ENCODE measurements around the gene HCRTR1.

Gene HCRTR1

DNA sequence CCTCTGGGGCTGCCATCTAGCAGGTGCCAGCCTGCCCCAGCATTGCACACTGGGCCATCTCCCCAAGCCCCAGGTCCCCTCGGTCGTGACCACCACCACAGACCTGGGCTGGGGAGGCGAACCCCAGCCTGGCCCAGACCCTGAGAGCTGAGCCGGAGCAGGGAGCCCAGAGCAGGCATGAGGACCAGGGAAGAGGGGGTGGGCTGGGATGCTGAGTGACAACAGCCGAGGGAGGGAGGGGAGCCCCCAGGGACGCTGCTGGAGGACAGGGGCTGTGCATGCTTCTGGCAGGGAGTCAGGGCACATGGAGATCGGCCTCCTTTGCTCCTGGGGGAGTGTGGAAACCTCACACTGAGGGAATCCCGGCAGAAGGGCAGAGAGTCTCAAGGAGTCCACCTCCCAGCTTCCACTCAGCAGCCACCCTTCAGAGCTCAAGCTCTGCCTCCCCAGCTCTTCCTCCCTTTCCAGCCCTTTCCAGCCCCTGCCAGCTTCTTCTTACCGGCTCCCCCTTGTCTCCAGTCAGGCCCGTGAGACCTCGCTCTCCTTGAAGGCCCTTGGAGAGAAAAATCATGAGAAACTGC is 50.9 kb downstream of the HCRTR1 start:
- no peak for DNase-seq

DNA sequence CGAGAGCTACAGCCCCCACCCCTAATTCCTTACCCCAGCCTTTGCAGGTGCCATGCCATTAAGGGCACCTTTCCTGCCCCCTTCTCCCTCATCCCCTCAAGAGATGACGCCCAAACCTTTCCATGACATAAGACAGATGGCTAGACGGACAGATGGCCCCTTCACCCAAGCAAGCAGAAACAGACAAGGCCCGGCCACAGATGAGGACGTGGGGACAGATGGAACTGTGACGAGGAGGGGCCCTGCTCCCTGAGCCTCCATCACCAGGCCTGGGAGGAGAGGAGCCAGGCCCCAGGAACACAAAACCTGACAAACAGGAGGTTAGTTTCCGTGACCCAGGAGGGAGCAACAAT is 51.9 kb downstream of the HCRTR1 start:
- no peak for DNase-seq

DNA sequence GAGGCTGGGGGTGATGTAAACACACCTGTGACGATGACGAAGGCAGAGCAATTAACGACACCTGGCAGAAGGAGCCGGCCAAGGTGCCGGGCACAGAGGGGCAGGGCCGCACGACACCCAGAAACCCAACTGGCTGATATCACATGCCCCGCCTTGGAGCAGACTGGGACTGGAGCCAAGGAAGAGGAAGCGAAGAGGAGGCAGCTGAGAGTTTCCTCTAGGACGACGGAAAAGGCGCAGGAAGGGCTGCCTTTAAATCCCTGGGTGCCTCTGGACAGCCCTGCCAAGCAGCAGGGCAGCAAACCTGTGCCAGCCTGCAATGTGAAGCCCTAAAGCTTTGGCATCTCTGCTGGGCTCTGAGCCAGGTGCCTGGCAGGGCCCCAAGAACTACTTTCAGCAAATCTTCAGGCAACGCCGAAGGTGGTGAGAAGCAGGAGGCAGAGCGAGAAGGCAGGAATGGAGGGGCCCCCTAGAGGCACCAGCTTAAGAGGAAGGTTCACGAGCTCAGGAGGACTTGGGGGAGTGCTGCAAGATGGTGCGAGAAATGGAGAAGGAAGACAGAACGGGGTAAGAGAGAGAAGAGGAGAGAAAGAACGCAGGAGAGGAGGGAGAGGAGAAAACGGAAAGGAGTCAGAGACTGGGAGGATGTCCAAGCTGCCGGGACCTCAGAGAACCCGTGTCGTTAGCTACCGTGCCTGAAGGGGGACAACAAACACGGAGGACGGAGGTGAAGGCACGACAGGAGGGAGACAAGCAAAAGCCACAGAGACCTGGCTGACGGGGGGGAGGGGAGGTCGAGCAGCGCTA is 52.5 kb downstream of the HCRTR1 start:
- no peak for DNase-seq

DNA sequence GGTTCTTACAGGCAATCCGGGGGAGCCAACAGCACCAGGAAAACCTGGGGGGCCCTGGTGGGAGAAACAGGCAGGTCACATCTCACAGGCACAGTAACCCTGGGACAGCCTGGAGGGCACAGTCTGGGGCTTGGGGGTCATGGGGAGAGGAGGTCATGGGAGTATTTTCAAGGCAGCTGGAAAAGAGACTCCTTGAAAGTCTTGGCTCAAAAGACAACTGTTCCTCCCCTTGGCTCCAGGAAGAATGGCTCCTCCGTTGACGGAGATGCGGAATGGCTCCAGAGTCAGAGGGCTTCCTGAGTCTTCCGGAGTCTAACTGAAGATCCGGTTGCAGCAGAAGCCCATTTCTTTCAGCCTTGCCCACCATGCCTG is 53.1 kb downstream of the HCRTR1 start:
- DNase-seq, result no peak

DNA sequence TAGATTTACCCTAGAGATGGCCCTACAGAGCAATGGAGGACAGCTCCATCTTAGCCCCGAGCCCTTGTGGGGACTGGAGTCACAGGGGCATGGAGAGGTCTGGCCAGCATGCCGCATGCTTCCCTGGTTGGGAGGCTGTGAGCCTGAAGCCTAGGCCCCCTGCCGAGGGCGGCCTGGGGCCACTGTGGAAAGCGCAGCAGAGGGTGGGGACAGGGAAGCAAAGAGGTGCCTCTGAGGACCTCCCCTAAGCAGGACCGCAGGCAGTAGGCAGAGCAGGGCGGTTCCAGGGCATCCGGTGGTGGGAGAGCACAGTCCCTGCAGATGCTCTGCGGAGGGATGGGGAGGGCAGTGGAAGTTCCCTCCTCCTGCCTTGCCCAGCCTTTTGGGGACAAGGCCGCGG is 53.7 kb downstream of the HCRTR1 start:
- no peak for DNase-seq

DNA sequence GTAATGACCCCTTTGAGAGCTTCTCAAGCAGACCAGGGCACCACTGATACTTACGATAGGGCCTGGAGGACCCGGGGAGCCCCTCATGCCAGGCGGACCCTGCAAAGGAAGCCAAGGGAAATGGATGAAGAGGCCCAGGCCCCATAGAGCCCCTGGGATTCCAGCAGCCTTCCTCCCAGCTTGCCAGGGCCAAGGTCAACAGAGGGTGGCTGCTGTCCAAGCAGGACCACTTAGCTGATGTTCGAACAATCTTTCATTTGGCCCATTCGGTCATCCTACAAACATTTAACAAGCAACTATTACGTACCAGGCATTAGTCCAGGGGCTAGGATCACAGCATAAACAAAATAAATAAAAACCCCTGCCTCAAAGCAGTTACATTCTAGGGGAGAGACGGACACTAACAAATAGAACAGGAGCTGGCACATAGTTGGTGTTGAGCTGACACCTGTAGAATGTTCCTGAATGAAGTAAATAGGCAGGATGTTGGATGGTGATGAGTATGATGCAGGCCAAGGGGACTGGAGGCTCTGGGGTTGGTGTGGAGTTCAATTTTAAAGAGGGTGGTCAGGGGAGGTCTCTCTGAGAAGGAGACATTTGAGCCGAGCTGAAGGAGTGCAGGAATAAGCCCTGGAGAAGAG is 54.2 kb downstream of the HCRTR1 start:
- DNase-seq, result no peak

DNA sequence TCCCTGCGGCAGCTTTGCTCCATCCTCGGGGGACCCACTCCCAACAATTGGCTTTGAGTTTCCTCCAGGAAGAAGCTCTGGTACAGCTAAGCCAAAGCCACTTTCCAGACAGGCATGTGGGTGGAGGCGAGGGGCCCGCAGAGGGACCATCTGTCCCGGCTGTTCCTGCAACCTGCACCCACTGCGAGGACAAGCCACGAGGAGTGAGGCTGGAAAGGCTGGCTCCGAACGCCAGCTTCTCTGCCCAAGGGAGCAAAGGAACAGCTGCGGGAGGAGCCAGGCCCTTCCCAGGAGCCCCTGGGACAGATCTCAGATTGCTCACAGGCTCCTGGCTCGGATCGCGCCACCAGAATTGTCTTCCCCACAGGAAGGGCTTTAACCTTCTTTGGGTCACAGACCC is 55.5 kb downstream of the HCRTR1 start:
- no peak for DNase-seq

DNA sequence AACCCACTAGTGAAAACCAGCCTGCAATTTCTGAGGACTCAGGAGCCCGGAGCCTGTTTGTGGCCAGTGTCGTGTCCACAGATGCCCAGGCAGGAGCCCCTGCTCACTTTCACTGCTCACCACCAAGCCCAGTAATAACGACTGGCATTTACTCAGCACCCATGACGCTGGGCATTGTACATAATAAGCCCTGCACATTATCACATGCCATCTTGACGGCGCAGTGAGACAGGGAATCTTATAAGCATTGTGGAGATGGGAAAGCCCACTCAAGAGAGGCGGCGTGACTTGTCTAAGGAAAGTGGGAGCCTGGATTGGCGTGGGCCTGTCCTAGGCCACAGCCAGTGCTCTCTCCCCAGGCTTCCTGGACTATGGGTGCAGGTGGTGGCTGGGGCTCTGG is 55.9 kb downstream of the HCRTR1 start:
- DNase-seq, result no peak

DNA sequence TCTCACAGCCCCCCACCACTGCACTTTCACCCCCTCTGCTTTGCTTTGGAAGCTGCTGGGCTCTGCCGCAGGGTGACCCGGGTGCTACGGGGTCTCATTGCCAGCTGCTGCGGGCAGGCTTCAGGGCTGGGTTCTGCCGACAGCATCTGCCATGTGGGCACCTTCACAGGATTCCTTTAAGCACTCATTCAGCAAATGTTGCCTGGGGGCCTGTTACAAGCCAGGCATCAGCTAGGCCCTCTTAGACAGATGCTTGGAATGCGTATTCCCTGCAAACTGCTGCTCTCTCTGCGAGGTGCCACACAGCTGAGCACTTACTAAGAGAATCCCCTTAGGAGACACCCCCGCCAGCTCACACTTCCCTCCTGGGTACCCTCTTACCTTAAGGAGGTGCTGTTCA is 57.1 kb downstream of the HCRTR1 start:
- no peak for DNase-seq

DNA sequence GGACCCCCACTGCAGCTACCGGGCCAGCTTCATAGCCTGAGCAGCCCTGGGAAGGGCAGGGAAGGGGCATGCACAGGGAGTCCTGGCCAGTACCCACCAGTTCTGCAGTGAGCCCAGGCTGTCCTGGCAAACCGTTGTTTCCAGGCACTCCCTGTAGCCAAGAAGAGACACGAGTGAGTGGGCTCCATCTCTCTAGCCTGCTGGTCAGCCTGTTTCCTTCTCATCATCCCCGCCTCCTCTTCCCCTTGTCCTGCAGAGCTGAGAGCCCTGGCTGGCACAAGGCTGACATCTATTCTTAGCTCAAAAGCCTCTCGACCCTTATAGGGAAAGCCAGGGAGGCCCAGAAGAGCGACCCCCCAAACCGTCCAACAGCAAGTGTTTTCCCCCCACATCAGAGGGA is 57.7 kb downstream of the HCRTR1 start:
- DNase-seq, result no peak

DNA sequence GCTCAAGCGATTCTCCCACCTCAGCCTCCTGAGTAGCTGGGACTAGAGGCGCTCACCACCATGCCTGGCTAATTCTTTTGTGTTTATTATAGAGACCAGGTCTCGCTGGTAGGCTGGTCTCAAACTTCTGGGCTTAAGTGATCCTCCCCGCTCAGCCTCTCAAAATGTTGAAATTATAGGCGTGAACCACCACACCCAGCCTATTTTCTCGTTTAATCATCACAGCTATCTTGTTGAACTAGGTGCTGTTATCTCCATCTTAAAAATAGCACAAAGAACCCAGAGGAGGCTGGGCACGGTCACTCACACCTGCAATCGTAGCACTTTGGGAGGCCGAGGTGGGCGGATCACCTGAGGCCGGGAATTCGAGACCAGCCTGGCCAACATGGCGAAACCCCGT is 58.3 kb downstream of the HCRTR1 start:
- DNase-seq, result no peak
